Skeletal muscle satellite cell (primary cell): ENCODE data around the gene KRT36.
A peak's percentile ranks its signal among the peaks of the same experiment; 100 is the strongest.

Experiments used
- H3K27me3 ChIP-seq: 2 replicates; pipeline ENCODE4 v1.7.0; 2013; ENCODE audit warnings: low read length; ENCODE audit not compliant: control insufficient read depth, insufficient read depth
- H3K36me3 ChIP-seq: 2 replicates; pipeline ENCODE4 v1.7.0; 2013; ENCODE audit warnings: mild to moderate bottlenecking, control low read depth, low read length; ENCODE audit not compliant: insufficient read depth
- H3K4me1 ChIP-seq: 2 replicates; pipeline ENCODE4 v1.7.0; 2013; ENCODE audit warnings: low read length; ENCODE audit not compliant: control insufficient read depth, insufficient read depth
- H3K4me2 ChIP-seq: 2 replicates; pipeline ENCODE4 v1.7.0; 2013; ENCODE audit warnings: mild to moderate bottlenecking, low read length
- H3K4me3 ChIP-seq: 2 replicates; pipeline ENCODE4 v1.7.0; 2013; ENCODE audit warnings: low read length
- H3K9ac ChIP-seq: 2 replicates; pipeline ENCODE4 v1.7.0; 2013; ENCODE audit warnings: mild to moderate bottlenecking, low read depth, low read length, moderate library complexity
- H3K9me3 ChIP-seq: replicated peaks from 2 replicates; pipeline ENCODE4 v1.7.0; 2013; ENCODE audit warnings: mild to moderate bottlenecking, control low read depth, low read length

The KRT36 gene

GRCh38 chr17:41462705-41463104, 27.0 kb downstream of the KRT36 start:
- Histone ChIP-seq H3K4me3 (no peak overlapping the region), H3K9me3 (no peaks in the 10 kb centered on the region), H3K9ac (no peak overlapping the region), H3K4me1 (peaks cover 16% of the 10 kb centered on the region), H3K36me3 (no peaks in the 10 kb centered on the region), H3K4me2 (no peak overlapping the region), H3K27me3 (peaks cover 22% of the 10 kb centered on the region)

GRCh38 chr17:41457676-41458075, 32.0 kb downstream of the KRT36 start:
- Histone ChIP-seq H3K4me3 (no peak overlapping the region), H3K9me3 (no peaks in the 10 kb centered on the region), H3K4me1 (peaks cover 10% of the 10 kb centered on the region), H3K27me3 (peaks cover 30% of the 10 kb centered on the region), H3K4me2 (no peak overlapping the region), H3K9ac (no peak overlapping the region), H3K36me3 (no peaks in the 10 kb centered on the region)

DNA sequence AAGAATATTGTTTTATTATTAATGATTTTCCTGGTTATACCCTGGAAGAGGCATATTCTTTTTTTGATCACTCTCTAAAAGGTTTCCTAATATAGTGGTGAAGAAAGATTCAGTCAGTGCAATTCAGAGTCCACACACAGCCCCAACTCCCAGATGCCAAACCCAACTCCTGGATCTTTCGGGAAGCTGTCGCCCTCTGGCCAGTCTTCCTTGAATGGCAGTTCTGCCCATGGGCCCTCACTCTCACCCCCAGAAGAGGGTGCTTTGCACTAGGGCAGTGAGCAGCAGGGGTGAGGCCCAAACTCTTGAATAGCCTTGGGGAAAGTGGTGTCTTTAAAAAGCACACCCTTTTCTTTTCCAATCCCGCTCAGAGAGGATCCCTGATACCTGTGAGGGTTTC, 33.5 kb downstream of the KRT36 start:
- Histone ChIP-seq H3K4me2 (no peak overlapping the region), H3K27me3 (peaks cover 27% of the 10 kb centered on the region), H3K9me3 (peaks cover 4% of the 10 kb centered on the region), H3K9ac (no peak overlapping the region), H3K4me3 (no peak overlapping the region), H3K4me1 (peaks cover 10% of the 10 kb centered on the region), H3K36me3 (no peaks in the 10 kb centered on the region)

DNA sequence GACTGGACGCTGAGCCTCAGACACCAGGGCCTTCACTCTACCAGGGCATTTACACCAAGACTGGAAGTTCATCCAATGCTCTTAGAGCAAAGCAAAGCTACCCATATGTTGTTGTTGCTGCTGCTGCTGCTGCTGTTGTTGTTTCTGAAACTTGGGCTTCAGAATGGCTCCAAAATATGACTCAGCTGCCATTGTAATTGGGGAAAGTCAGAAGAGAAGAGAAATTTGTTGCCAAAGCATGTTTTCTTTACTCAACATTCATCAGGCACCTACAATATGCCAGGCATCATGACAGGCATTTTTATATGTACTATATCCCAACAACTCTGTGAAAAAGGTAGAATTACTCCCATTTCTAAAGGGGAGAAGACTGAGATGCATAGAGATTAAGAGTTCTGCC, 34.5 kb downstream of the KRT36 start:
- Histone ChIP-seq H3K4me1 (peaks cover 10% of the 10 kb centered on the region), H3K9ac (no peak overlapping the region), H3K4me2 (peak overlapping the region; percentile 6), H3K4me3 (no peak overlapping the region), H3K27me3 (peaks cover 26% of the 10 kb centered on the region), H3K36me3 (no peaks in the 10 kb centered on the region), H3K9me3 (peaks cover 4% of the 10 kb centered on the region)

DNA sequence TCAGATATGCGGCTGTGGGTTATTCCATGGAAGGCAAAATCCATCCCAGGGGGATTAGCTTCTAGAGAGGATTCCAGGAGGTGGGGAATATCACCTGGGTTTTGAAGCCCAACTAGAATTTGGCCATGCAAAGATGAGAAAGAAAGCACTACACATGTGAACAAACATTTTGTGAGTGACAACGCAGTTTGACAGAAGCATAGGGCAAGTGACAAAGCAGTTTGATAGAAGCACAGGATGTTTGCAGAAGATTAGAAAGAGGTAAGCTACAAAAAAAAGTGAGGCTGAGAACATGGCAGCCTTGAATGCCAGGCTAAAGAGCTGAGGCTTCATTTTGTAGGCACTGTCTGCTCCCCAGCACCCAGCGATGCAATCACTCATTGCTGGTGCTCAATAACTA, 36.6 kb downstream of the KRT36 start:
- Histone ChIP-seq H3K27me3 (peaks cover 16% of the 10 kb centered on the region), H3K4me3 (no peak overlapping the region), H3K4me2 (no peak overlapping the region), H3K4me1 (peaks cover 10% of the 10 kb centered on the region), H3K36me3 (no peaks in the 10 kb centered on the region), H3K9ac (no peak overlapping the region), H3K9me3 (peaks cover 4% of the 10 kb centered on the region)

GRCh38 chr17:41452281-41452680, 37.4 kb downstream of the KRT36 start:
- no peaks in the 10 kb centered on the region for H3K36me3 ChIP-seq
- H3K27me3 ChIP-seq, result peaks cover 8% of the 10 kb centered on the region
- H3K4me3 ChIP-seq, result no peak overlapping the region
- H3K9me3 ChIP-seq, result peaks cover 4% of the 10 kb centered on the region
- H3K4me2 ChIP-seq, result no peak overlapping the region
- H3K4me1 ChIP-seq, result peaks cover 11% of the 10 kb centered on the region
- H3K9ac ChIP-seq, result no peak overlapping the region

DNA sequence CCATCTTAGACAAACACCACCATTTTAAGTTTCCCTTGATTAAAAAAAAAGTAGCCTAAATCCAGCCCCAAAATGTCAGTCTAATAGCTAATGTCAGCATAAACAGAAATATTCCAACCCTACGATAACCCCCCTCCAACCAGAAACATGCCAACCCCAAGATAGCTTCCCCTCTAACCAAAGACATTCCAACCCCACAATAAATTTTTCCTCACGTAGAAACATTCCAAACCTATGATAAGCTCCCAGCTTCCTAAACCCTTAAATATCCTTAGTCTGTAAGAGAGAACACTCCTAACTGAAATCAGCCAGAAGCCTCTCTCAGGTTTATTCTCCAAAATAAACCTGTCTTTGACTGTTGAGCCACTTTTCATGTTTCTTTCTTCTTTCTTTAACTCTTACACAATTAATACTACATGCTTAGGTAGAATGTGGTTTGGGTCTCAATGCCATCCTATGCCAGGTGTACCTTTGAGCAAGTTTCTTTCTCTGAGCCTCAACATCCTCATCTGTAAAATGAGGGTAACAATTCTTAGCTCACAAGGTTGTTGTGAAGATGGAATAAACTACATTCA, 38.5 kb downstream of the KRT36 start:
- Histone ChIP-seq H3K9ac (no peak overlapping the region), H3K9me3 (peaks cover 4% of the 10 kb centered on the region), H3K4me2 (no peak overlapping the region), H3K4me3 (no peak overlapping the region), H3K4me1 (peaks cover 21% of the 10 kb centered on the region), H3K36me3 (no peaks in the 10 kb centered on the region), H3K27me3 (no peaks in the 10 kb centered on the region)

GRCh38 chr17:41449008-41449407, 40.7 kb downstream of the KRT36 start:
- Histone ChIP-seq H3K36me3 (no peaks in the 10 kb centered on the region), H3K9me3 (peaks cover 4% of the 10 kb centered on the region), H3K4me2 (no peak overlapping the region), H3K4me1 (peaks cover 11% of the 10 kb centered on the region), H3K27me3 (peaks cover 5% of the 10 kb centered on the region), H3K4me3 (no peak overlapping the region), H3K9ac (no peak overlapping the region)

GRCh38 chr17:41448506-41448905, 41.2 kb downstream of the KRT36 start:
- H3K36me3 ChIP-seq, result no peaks in the 10 kb centered on the region
- peaks cover 4% of the 10 kb centered on the region for H3K9me3 ChIP-seq
- no peak overlapping the region for H3K4me2 ChIP-seq
- peaks cover 11% of the 10 kb centered on the region for H3K4me1 ChIP-seq
- H3K9ac ChIP-seq, result no peak overlapping the region
- H3K27me3 ChIP-seq, result peaks cover 5% of the 10 kb centered on the region
- no peak overlapping the region for H3K4me3 ChIP-seq

DNA sequence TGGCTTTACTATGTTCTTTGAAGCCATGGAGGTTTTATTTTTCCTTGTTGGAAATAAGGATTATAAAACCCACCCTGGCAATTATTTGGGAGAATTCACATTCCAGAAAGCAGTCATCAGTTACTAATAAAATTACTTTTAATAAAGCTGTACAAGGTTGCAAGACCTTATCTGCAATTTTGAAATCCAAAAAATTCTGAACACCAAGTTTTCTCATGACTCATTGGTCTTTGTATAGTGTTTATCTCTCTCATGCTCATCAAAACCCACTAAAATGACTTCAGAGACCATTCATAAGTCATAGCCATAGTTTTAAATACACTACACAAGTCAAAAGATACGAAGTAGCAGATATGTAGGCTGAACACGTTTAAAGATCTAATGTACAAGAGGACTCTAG, 42.9 kb downstream of the KRT36 start:
- H3K9me3 ChIP-seq, result peaks cover 4% of the 10 kb centered on the region
- H3K4me3 ChIP-seq, result no peak overlapping the region
- H3K9ac ChIP-seq, result no peak overlapping the region
- H3K27me3 ChIP-seq, result peaks cover 8% of the 10 kb centered on the region
- no peaks in the 10 kb centered on the region for H3K36me3 ChIP-seq
- H3K4me1 ChIP-seq, result peaks cover 11% of the 10 kb centered on the region
- no peak overlapping the region for H3K4me2 ChIP-seq

GRCh38 chr17:41444640-41445039, 45.1 kb downstream of the KRT36 start:
- H3K4me1 ChIP-seq, result peaks cover 11% of the 10 kb centered on the region
- H3K9ac ChIP-seq, result no peak overlapping the region
- peaks cover 13% of the 10 kb centered on the region for H3K27me3 ChIP-seq
- H3K4me2 ChIP-seq, result no peak overlapping the region
- no peak overlapping the region for H3K4me3 ChIP-seq
- no peaks in the 10 kb centered on the region for H3K36me3 ChIP-seq
- no peaks in the 10 kb centered on the region for H3K9me3 ChIP-seq

GRCh38 chr17:41444186-41444585, 45.5 kb downstream of the KRT36 start:
- H3K36me3 ChIP-seq, result no peaks in the 10 kb centered on the region
- H3K9ac ChIP-seq, result no peak overlapping the region
- peaks cover 13% of the 10 kb centered on the region for H3K27me3 ChIP-seq
- H3K4me3 ChIP-seq, result no peak overlapping the region
- H3K4me2 ChIP-seq, result no peak overlapping the region
- peaks cover 11% of the 10 kb centered on the region for H3K4me1 ChIP-seq
- H3K9me3 ChIP-seq, result no peaks in the 10 kb centered on the region
